Neural crest cell (in vitro differentiated cells): Measurements from ENCODE around the gene LSMEM2. TPM values are rescaled to one million over a fixed set of nuclear protein-coding genes. Genes with fewer than 3 reads are reported as not detected.

Source experiments
- DNase-seq: peaks from one replicate; pipeline ENCODE4 v3.0.0; 2021; ENCODE audit warnings: low read depth, mixed read lengths, low spot score
- H3K27ac Mint-ChIP-seq: one replicate; pipeline ENCODE4 v1.8.0; 2021; ENCODE audit warnings: mild to moderate bottlenecking, mixed read lengths; ENCODE audit not compliant: unreplicated experiment
- H3K27me3 Mint-ChIP-seq: 2 replicates; pipeline ENCODE4 v1.8.0; 2021; ENCODE audit warnings: low read depth, mild to moderate bottlenecking, mixed read lengths
- H3K36me3 Mint-ChIP-seq: 2 replicates; pipeline ENCODE4 v1.8.0; 2021; ENCODE audit warnings: low read depth, mild to moderate bottlenecking, mixed read lengths
- H3K4me1 Mint-ChIP-seq: 2 replicates; pipeline ENCODE4 v1.8.0; 2021; ENCODE audit warnings: mixed read lengths
- H3K4me3 Mint-ChIP-seq: one replicate; pipeline ENCODE4 v1.8.0; 2021; ENCODE audit warnings: mild to moderate bottlenecking, mixed read lengths
- H3K9me3 Mint-ChIP-seq: 2 replicates; pipeline ENCODE4 v1.8.0; 2021; ENCODE audit warnings: mixed read lengths
- CTCF ChIP-seq: fragments of 200-600 bp; sonication (generic); conservative IDR thresholded peaks from 2 replicates; pipeline ENCODE4 v1.5.0; 2021; ENCODE audit warnings: antibody characterized with exemption, mild to moderate bottlenecking
- total RNA-seq: library from RNA; stranded (reverse); gene quantifications from 2 replicates; pipeline ENCODE4 v1.2.1, GENCODE V29; 2021

LSMEM2 gene
- total RNA-seq, 1 donor from 2014 or later: not detected

GRCh38 chr3:50263478-50264382 is 15.2 kb upstream of the LSMEM2 start:
- TF ChIP-seq CTCF: no peak
- Mint-ChIP-seq H3K9me3 (no peaks in the 10 kb centered on the region), H3K36me3 (no peaks in the 10 kb centered on the region), H3K4me1 (peaks cover 54% of the 10 kb centered on the region), H3K27ac (no peak overlapping the region), H3K27me3 (peaks cover 10% of the 10 kb centered on the region), H3K4me3 (peak overlapping the region; percentile 62)
- DNase-seq: no peak

- H3K36me3 Mint-ChIP-seq: no peaks in the 10 kb centered on the region
- H3K4me3 Mint-ChIP-seq: peak overlapping the region; percentile 62
- peaks cover 10% of the 10 kb centered on the region for H3K27me3 Mint-ChIP-seq
- no peak overlapping the region for H3K27ac Mint-ChIP-seq
- peak; percentile 55 for DNase-seq
- no peaks in the 10 kb centered on the region for H3K9me3 Mint-ChIP-seq
- peaks cover 49% of the 10 kb centered on the region for H3K4me1 Mint-ChIP-seq
- no peak for TF ChIP-seq CTCF
Observed at GRCh38 chr3:50264383-50264963, 14.4 kb upstream of the LSMEM2 start.

GRCh38 chr3:50264964-50265485 is 13.9 kb upstream of the LSMEM2 start:
- Mint-ChIP-seq H3K36me3 (no peaks in the 10 kb centered on the region), H3K9me3 (no peaks in the 10 kb centered on the region), H3K27me3 (peaks cover 10% of the 10 kb centered on the region), H3K4me1 (peaks cover 44% of the 10 kb centered on the region), H3K4me3 (peak overlapping the region; percentile 56), H3K27ac (no peak overlapping the region)
- DNase-seq: no peak
- TF ChIP-seq CTCF: no peak

GRCh38 chr3:50265571-50265970 is 13.3 kb upstream of the LSMEM2 start:
- no peak for TF ChIP-seq CTCF
- no peak for DNase-seq
- H3K4me1 Mint-ChIP-seq: peaks cover 44% of the 10 kb centered on the region
- H3K36me3 Mint-ChIP-seq: no peaks in the 10 kb centered on the region
- H3K9me3 Mint-ChIP-seq: no peaks in the 10 kb centered on the region
- H3K27me3 Mint-ChIP-seq: peaks cover 10% of the 10 kb centered on the region
- peak overlapping the region; percentile 47 for H3K27ac Mint-ChIP-seq
- peak overlapping the region; percentile 70 for H3K4me3 Mint-ChIP-seq

GRCh38 chr3:50266017-50266416 is 12.9 kb upstream of the LSMEM2 start:
- DNase-seq: no peak
- Mint-ChIP-seq H3K4me1 (peaks cover 41% of the 10 kb centered on the region), H3K27me3 (peaks cover 10% of the 10 kb centered on the region), H3K4me3 (peak overlapping the region; percentile 70), H3K36me3 (no peaks in the 10 kb centered on the region), H3K27ac (peak overlapping the region; percentile 47), H3K9me3 (no peaks in the 10 kb centered on the region)
- TF ChIP-seq CTCF: no peak
